ENCODE data around the gene ARHGEF4.

The ARHGEF4 gene

GRCh38 chr2:130920415-130921163 lies 83.9 kb downstream of the ARHGEF4 start:
- no peak for DNase-seq

- no peak for DNase-seq
These were observed 84.4 kb downstream of the ARHGEF4 start for GRCh38 chr2:130921164-130921476.

- no peak for DNase-seq
These were observed 85.7 kb downstream of the ARHGEF4 start for GRCh38 chr2:130922417-130922816.

GRCh38 chr2:130928385-130928784 lies 91.7 kb downstream of the ARHGEF4 start:
- DNase-seq = no peak

- no peak for DNase-seq
These were observed 94.3 kb downstream of the ARHGEF4 start for GRCh38 chr2:130930740-130931659.

- DNase-seq = no peak
These were observed 96.8 kb downstream of the ARHGEF4 start for GRCh38 chr2:130933501-130933900.

GRCh38 chr2:130936451-130936850 lies 99.7 kb downstream of the ARHGEF4 start:
- no peak for DNase-seq

GRCh38 chr2:130947967-130948366 lies 111.3 kb downstream of the ARHGEF4 start:
- no peak for DNase-seq

GRCh38 chr2:130949954-130950353 lies 113.2 kb downstream of the ARHGEF4 start:
- DNase-seq = no peak

- no peak for DNase-seq
These were observed 114.3 kb downstream of the ARHGEF4 start for GRCh38 chr2:130951018-130951417.

- no peak for DNase-seq
These were observed 118.2 kb downstream of the ARHGEF4 start for GRCh38 chr2:130954873-130955272.

GRCh38 chr2:130957915-130958314 lies 121.2 kb downstream of the ARHGEF4 start:
- DNase-seq = no peak

GRCh38 chr2:130963196-130963848 lies 126.6 kb downstream of the ARHGEF4 start:
- no peak for DNase-seq

- no peak for DNase-seq
These were observed 127.4 kb downstream of the ARHGEF4 start for GRCh38 chr2:130963849-130964793.

GRCh38 chr2:130964931-130965330 lies 128.2 kb downstream of the ARHGEF4 start:
- DNase-seq = no peak

GRCh38 chr2:130966149-130966774 lies 129.5 kb downstream of the ARHGEF4 start:
- no peak for DNase-seq

- DNase-seq = no peak
These were observed 130.2 kb downstream of the ARHGEF4 start for GRCh38 chr2:130966775-130967490.

- no peak for DNase-seq
These were observed 135.7 kb downstream of the ARHGEF4 start for GRCh38 chr2:130972410-130972809.

GRCh38 chr2:130975729-130976128 lies 139.0 kb downstream of the ARHGEF4 start:
- DNase-seq = no peak

- DNase-seq = no peak
These were observed 140.0 kb downstream of the ARHGEF4 start for GRCh38 chr2:130976591-130977237.
